ENCODE results near the gene FBXW7.

- TF ChIP-seq CTCF (IDR thresholded peaks at IDR 0.05) (no peak), RCOR1 (IDR thresholded peaks at IDR 0.05; ENCODE audit: low read depth, low read length) (no peak), CBX2 (IDR thresholded peaks at IDR 0.05; ENCODE audit: borderline replicate concordance, low read depth) (no peak), MYC (IDR thresholded peaks at IDR 0.05; ENCODE audit: borderline replicate concordance, low read length) (no peak), EP300 (IDR thresholded peaks at IDR 0.05) (no peak)
Measured at GRCh38 chr4:152437561-152437960, 98.3 kb downstream of the FBXW7 start.

All from A549 (cell line).